WTC11 (cell line): ENCODE measurements around the gene PPP1R12B. TPM values are rescaled to one million over a fixed set of nuclear protein-coding genes. Genes with fewer than 3 reads are reported as not detected.
"Not testable (repeated sequence)": the region's sequence is repeated elsewhere in the genome, so short reads cannot be mapped to it uniquely, and the experiment has no call there.

Experiments used
- ATAC-seq: fragments of 200-7000 bp; cut with Tn5 transposase; 2 replicates; pipeline ENCODE4 v1.10.0; 2021; ENCODE audit warnings: mild to moderate bottlenecking, moderate library complexity
- CTCF ChIA-PET: fragments of 300-600 bp; sonication (Branson Sonifier 250); formaldehyde crosslinking; loops from one replicate; lab custom pipeline; 2021; ENCODE audit warnings: antibody characterized with exemption; lab: Charles Lee
- POLR2A ChIA-PET: fragments of 350-600 bp; sonication (Branson Sonifier 250); formaldehyde crosslinking; loops from one replicate; lab custom pipeline; 2021; ENCODE audit warnings: antibody characterized with exemption; lab: Charles Lee
- DNase-seq: peaks from one replicate; pipeline ENCODE4 v3.0.0; 2021; ENCODE audit warnings: low spot score
- H3K27ac Mint-ChIP-seq: 2 replicates; pipeline ENCODE4 v1.8.0; 2021; ENCODE audit warnings: mixed read lengths
- H3K27me3 Mint-ChIP-seq: 2 replicates; pipeline ENCODE4 v1.8.0; 2021; ENCODE audit warnings: low read depth, mild to moderate bottlenecking, moderate library complexity, mixed read lengths
- H3K36me3 Mint-ChIP-seq: 2 replicates; pipeline ENCODE4 v1.8.0; 2021; ENCODE audit warnings: mixed read lengths
- H3K4me1 Mint-ChIP-seq: 2 replicates; pipeline ENCODE4 v1.8.0; 2022; ENCODE audit warnings: mixed read lengths
- H3K4me3 Mint-ChIP-seq: 2 replicates; pipeline ENCODE4 v1.8.0; 2021; ENCODE audit warnings: mild to moderate bottlenecking, moderate library complexity, mixed read lengths
- H3K9me3 Mint-ChIP-seq: 2 replicates; pipeline ENCODE4 v1.8.0; 2021; ENCODE audit warnings: mixed read lengths
- E2F4 ChIP-seq: sonication (generic); formaldehyde crosslinking; IDR thresholded peaks from 2 replicates; pipeline ENCODE4 v1.8.1; 2022; ENCODE audit warnings: low read depth, mild to moderate bottlenecking, moderate library complexity, missing genetic modification reagents, borderline replicate concordance
- ERG ChIP-seq: fragments of 250-450 bp; sonication (Bioruptor Pico); IDR thresholded peaks from 2 replicates; pipeline ENCODE4 v1.8.0; 2021; ENCODE audit warnings: mild to moderate bottlenecking
- TCF7 ChIP-seq: sonication (generic); formaldehyde crosslinking; IDR thresholded peaks from 2 replicates; pipeline ENCODE4 v1.8.0; 2022; ENCODE audit warnings: mild to moderate bottlenecking, low read depth, missing genetic modification reagents, moderate library complexity
- ZBTB43 ChIP-seq: sonication (generic); formaldehyde crosslinking; IDR thresholded peaks from 2 replicates; pipeline ENCODE4 v1.8.1; 2023; ENCODE audit warnings: mild to moderate bottlenecking, missing genetic modification reagents
- ZNF281 ChIP-seq: sonication (generic); formaldehyde crosslinking; IDR thresholded peaks from 2 replicates; pipeline ENCODE4 v1.8.0; 2023; ENCODE audit warnings: mild to moderate bottlenecking, missing genetic modification reagents
- ZSCAN18 ChIP-seq: fragments of 250-450 bp; sonication (Bioruptor Pico); IDR thresholded peaks from 2 replicates; pipeline ENCODE4 v2.1.2; 2022; ENCODE audit warnings: mild to moderate bottlenecking, moderate library complexity
- total RNA-seq: library from RNA; stranded (reverse); gene quantifications from 3 replicates; pipeline ENCODE4 v1.2.3, GENCODE V29; 2021
- TF ChIP-seq, protein P1 (sequence below): fragments of 200-600 bp; IDR thresholded peaks from 2 replicates; pipeline ENCODE4 v1.8.0; 2022; ENCODE audit warnings: antibody characterized with exemption

The PPP1R12B gene
- total RNA-seq, 1 experiment from 2014 or later: 19.2 TPM

DNA sequence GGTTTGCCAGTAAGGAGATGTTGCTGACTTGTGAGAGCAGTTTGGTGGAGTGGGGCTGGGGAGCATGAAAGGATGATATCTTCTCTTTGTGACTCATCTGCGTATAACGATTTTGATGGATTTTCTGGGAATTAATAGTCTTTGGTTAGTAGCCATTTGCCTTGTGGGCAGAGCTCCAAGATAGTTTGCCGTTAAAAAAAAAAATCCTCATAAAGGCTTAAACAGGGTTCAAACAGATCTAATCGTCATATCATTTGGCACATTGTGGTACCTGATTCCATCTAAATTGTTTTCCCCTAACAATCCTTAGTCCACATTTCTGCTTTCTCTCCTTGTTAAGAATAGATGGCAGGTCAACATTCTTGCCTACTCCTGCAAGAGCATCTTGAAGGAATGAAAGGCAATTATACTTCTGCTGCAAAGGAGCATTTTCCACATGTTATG lies 168.0 kb downstream of the PPP1R12B start:
- TF ChIP-seq, protein P1, sequence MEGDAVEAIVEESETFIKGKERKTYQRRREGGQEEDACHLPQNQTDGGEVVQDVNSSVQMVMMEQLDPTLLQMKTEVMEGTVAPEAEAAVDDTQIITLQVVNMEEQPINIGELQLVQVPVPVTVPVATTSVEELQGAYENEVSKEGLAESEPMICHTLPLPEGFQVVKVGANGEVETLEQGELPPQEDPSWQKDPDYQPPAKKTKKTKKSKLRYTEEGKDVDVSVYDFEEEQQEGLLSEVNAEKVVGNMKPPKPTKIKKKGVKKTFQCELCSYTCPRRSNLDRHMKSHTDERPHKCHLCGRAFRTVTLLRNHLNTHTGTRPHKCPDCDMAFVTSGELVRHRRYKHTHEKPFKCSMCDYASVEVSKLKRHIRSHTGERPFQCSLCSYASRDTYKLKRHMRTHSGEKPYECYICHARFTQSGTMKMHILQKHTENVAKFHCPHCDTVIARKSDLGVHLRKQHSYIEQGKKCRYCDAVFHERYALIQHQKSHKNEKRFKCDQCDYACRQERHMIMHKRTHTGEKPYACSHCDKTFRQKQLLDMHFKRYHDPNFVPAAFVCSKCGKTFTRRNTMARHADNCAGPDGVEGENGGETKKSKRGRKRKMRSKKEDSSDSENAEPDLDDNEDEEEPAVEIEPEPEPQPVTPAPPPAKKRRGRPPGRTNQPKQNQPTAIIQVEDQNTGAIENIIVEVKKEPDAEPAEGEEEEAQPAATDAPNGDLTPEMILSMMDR: no peak
- TF ChIP-seq ZNF281: no peak
- no peak for TF ChIP-seq ZBTB43 (CRISPR knock-in tag)
- no peak for TF ChIP-seq ERG
- TF ChIP-seq TCF7: no peak
- TF ChIP-seq ZSCAN18 (CRISPR knock-in tag): no peak
- TF ChIP-seq E2F4: no peak
- ChIA-PET CTCF (interaction anchor here (1.5 kb wide), 1 partner anchor 84 kb away, joined by 3 read pairs; no protein-coding TSS in a partner anchor), POLR2A (no interaction called here)
- Mint-ChIP-seq H3K27ac (no peak overlapping the region), H3K27me3 (no peaks in the 10 kb centered on the region), H3K4me3 (no peak overlapping the region), H3K36me3 (no peaks in the 10 kb centered on the region), H3K9me3 (no peaks in the 10 kb centered on the region), H3K4me1 (no peaks in the 10 kb centered on the region)
- DNase-seq (no peak), ATAC-seq (no peak)

- CTCF ChIA-PET: interaction anchor here (1.5 kb wide), 1 partner anchor 83 kb away, joined by 3 read pairs; no protein-coding TSS in a partner anchor
- H3K9me3 Mint-ChIP-seq, H3K36me3 Mint-ChIP-seq, H3K27ac Mint-ChIP-seq, ATAC-seq, POLR2A ChIA-PET, H3K27me3 Mint-ChIP-seq, DNase-seq, H3K4me1 Mint-ChIP-seq, H3K4me3 Mint-ChIP-seq: not testable (repeated sequence)
Observed at GRCh38 chr1:202517146-202517545, 168.6 kb downstream of the PPP1R12B start.

DNA sequence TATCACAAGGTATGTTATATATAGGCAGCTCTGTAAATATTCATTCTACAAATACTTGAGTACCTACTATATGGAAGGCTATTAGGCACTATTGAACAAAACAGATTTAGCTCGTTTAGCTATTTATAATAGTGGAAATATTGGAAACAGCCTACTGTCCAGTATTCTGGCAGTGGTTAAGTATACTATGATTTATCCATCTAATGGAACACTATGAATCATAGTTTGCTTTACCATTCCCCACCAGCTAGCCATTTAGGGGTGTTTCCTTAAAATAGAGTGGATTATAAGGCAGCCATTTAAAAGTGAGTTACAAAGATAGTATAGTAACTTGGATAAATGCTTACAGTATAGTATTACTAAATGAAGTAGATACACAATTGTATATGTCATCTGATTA lies 169.7 kb downstream of the PPP1R12B start:
- H3K9me3 Mint-ChIP-seq, DNase-seq, H3K4me1 Mint-ChIP-seq, POLR2A ChIA-PET, CTCF ChIA-PET, H3K27ac Mint-ChIP-seq, H3K36me3 Mint-ChIP-seq, H3K4me3 Mint-ChIP-seq, ATAC-seq, H3K27me3 Mint-ChIP-seq: not testable (repeated sequence)

GRCh38 chr1:202518905-202519304 lies 170.4 kb downstream of the PPP1R12B start:
- CTCF ChIA-PET, ATAC-seq, POLR2A ChIA-PET, H3K36me3 Mint-ChIP-seq, H3K4me3 Mint-ChIP-seq, H3K27me3 Mint-ChIP-seq, DNase-seq, H3K9me3 Mint-ChIP-seq, H3K4me1 Mint-ChIP-seq, H3K27ac Mint-ChIP-seq: not testable (repeated sequence)

DNA sequence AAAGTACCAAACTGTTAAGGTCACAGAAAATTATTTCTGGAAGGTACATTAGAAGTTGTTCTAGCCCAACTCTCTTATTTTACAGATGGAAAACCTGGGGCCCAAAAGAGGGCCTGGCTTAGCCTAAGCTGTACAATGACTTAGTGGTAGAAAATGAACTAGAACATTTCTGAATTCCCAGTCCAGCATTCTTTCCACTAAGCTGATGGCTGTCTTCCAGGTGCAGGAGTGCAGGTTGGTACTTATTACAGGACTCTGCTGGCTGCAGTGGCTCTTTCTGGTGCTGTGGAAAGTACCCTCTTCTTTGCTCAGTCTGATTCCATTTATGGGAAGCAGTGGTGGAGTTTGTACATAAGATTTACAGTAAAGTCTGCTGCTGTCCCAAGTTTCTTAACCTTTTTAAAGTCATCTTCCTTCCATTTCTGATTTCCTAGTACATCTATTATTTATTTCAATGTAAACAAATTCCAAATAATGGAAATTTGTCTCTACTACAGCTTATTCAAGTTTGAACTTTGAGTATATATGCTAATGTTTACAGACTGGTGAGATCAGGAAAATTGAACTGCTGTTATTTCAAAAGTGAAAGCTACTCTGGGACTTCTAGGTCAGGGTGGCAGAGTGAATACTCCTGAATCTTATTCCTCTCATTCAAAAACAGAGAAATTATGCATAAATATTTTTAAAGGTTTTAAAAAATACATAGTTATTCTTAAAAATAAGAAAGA lies 171.8 kb downstream of the PPP1R12B start:
- ATAC-seq, H3K4me1 Mint-ChIP-seq, POLR2A ChIA-PET, H3K27me3 Mint-ChIP-seq, CTCF ChIA-PET, H3K9me3 Mint-ChIP-seq, H3K36me3 Mint-ChIP-seq, H3K27ac Mint-ChIP-seq, H3K4me3 Mint-ChIP-seq, DNase-seq: not testable (repeated sequence)

- H3K4me1 Mint-ChIP-seq, H3K4me3 Mint-ChIP-seq, POLR2A ChIA-PET, H3K36me3 Mint-ChIP-seq, ATAC-seq, H3K27me3 Mint-ChIP-seq, DNase-seq, H3K9me3 Mint-ChIP-seq, CTCF ChIA-PET, H3K27ac Mint-ChIP-seq: not testable (repeated sequence)
Observed at GRCh38 chr1:202520857-202521216, 172.3 kb downstream of the PPP1R12B start.

- H3K4me3 Mint-ChIP-seq, H3K27me3 Mint-ChIP-seq, H3K9me3 Mint-ChIP-seq, H3K4me1 Mint-ChIP-seq, H3K27ac Mint-ChIP-seq, POLR2A ChIA-PET, H3K36me3 Mint-ChIP-seq, DNase-seq, CTCF ChIA-PET, ATAC-seq: not testable (repeated sequence)
Observed at GRCh38 chr1:202521484-202521883, 173.0 kb downstream of the PPP1R12B start.
